Urothelium cell line (cell line): ENCODE measurements around the gene GALNT10.

ENCODE experiments used
- DNase-seq: peaks from one replicate; pipeline ENCODE4 v3.0.0; 2011; ENCODE audit warnings: low spot score, mixed read lengths
- FAIRE-seq: peaks from 2 replicates; lab custom pipeline; 2011; peaks lifted over from hg19 to GRCh38; lab: Jason Lieb, UNC

Gene GALNT10

DNA sequence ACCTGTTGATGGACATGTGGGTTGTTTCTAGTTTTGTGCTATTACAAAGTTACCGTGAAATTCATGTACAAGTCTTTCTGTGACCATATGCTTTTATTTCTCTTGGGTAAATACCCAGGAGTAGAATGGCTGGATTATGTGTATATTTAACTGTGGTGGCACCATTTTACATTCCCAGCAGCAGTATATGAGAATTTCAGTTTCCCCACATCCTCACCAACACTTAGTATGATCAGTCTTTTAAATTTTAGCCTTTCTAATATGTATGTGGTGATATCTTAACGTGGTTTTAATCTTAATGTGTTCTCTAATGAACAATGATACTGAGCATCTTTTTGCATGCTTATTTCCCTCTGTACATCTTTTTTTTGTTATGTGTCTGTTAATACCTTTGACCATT lies 36.6 kb downstream of the GALNT10 start:
- FAIRE-seq: no peak
- no peak for DNase-seq

DNA sequence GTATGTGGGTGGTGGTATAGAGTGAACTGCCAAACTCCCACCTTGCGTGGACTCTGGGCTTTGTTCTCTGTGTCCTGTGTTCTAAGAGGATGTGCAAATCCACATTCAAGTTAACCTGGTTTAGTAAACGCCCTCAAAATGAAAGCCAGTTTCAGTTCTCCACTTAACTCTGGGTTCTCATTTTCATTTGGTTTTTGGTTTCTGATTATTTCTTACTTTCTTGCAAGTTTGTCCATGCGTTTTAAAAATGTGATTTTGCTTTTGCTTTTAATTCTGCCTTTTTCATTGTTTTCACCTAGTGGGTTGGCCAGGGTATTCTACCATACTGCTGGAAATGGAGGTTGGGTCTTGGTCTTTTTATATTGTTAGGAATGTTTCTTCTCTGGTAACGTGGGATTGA lies 38.2 kb downstream of the GALNT10 start:
- DNase-seq (no peak), FAIRE-seq (no peak)

DNA sequence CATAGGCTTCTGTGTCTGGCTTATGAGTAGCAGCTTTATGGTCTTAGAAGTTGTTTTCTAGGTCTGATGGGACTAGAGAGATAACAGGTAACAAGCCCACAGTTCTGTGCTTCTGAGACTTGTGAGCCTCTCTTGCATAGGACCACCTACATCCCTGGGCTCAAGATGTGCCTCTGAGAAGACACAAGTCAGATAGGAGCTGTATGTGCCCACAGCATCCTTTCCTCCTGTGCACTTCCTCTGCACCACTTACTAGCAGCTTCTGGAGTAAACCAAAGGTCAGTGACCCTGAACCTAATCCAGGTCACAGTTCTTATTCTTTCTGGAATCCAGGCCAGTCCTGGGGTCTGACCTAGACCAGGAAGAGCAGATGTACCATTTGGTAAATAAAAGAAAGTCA lies 40.0 kb downstream of the GALNT10 start:
- no peak for FAIRE-seq
- no peak for DNase-seq

DNA sequence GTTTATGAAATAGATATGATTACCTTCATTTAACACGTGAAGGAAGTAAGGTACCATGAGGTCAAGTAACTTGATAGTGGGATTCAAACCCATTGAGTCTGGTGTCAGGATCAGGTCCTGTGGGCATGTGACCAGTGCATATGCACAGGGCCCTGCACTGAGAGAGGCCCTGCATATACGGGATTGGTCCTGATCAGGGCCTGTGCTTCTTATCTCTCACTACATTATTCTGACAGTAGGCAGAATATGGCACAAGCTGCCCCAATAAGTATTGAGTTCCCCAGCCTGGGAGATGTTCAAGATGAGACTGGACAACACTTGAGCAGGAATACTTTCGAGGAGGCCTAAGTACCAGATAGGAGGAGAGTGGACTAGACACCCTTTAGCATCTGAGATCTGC lies 44.0 kb downstream of the GALNT10 start:
- no peak for DNase-seq
- FAIRE-seq: no peak

DNA sequence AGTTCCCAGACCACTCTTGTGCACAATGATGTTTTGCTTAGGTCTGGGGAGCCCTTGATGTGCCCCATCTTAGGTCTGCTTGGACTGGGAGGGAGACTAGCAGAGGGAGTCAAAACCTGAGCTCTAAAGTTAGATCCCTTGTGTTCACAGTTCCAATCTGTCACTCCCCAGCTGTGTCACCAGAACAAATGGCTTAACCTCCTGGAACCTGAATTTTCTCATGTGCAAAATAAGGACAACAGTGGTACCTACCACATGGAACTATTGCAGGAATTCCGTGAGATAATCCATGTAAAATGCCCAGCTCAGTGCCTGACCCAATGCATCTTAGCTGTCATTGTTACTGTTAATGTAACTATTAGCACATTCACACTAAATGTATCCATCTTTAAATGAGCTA lies 45.5 kb downstream of the GALNT10 start:
- DNase-seq: no peak
- FAIRE-seq: no peak

- no peak for FAIRE-seq
- DNase-seq: no peak
Measured at GRCh38 chr5:154236536-154237375, 46.2 kb downstream of the GALNT10 start.

GRCh38 chr5:154237376-154237743 lies 46.8 kb downstream of the GALNT10 start:
- no peak for FAIRE-seq
- DNase-seq: no peak

DNA sequence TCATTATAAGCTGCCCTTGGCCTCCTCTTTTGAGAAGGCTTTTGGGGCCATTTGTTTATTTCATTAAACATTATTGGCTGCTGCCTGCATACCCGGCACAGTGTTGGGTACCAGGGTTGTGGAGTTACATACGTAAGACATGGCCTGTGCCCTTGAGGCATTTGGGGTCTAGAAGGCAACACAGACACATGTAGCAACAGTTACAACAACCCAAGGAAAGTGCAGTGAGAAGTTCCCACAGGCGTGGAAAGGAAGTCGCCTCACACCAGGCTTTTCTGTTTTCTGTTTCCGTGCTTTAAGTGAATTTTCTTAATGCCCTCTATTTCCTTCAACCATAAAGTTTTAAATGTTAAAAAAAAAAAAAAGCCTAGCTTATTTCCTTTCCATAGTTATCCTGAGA lies 47.4 kb downstream of the GALNT10 start:
- no peak for FAIRE-seq
- DNase-seq: no peak

DNA sequence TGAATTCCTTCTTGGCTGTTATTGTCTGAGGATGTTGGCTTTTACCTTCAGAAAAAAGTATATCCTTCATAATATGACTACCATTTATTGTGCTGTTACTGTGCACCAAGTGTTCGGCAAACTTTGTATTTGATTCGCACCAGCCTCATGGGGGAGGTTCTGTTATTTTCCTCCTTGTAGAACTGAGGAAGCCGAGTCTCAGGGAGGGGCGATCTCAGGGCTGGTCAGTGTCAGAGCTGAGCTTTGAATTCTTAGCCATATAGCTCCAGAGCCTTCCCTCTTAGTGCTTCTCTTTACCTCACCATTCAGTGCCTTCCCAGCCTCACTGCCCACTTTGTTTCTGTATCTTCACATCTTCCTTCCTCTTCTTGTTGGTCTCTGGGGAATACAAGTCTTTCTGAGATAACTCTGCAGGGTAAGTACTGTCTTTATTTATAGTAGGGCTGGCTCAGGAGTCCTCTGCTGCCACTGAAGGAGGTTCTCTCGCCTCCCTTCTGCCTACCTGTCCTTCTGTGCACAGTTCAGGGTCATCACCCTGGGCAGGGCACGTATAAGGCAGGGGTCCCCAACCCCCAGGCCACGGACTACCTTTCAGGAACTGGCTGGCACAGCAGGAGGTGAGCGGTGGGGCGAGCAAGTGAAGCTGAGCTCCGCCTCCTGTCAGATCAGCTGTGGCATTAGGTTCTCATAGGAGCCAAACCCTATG lies 48.4 kb downstream of the GALNT10 start:
- DNase-seq (no peak), FAIRE-seq (no peak)

- DNase-seq (no peak), FAIRE-seq (no peak)
Measured at GRCh38 chr5:154240595-154240994, 50.1 kb downstream of the GALNT10 start.

DNA sequence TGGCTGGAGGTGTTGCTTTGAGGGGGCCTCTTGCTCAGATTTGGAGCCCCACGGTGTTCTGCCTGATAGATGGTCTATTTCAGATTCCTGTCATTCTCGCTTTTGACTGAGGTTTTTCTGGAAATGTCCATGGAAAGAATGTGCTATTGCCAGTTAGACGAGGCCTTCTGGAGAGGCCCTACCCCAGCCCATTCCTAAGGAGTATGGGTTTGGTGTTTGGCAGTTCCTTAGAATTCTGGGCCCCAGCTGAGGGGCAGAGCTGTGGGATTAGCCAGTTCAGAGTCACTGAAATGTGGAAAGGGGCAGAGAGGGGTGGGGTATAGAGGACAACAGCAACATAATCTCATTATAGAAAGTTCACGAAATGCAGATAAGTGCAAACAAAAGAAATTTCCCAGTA lies 50.5 kb downstream of the GALNT10 start:
- DNase-seq (no peak), FAIRE-seq (no peak)

DNA sequence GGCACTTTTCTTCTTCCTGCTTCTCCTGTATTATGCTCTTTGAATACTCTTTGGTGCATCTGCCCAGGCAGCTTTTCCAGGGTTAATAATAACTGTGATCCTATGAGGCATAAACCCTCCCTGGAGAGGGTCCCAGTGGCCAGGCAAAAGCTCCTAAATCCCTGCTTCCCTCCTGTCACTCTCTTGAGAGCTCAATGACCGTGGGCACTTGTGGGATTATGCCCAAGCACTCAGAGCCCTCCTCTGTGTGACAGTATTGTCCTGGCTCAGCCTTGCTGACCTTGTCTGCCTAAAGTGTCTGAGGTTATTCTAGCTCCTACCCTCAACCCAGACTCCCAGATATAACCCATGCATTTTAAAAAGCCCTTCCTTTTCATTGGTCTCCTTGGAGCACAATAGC lies 51.9 kb downstream of the GALNT10 start:
- DNase-seq (no peak), FAIRE-seq (no peak)

GRCh38 chr5:154242964-154243376 lies 52.4 kb downstream of the GALNT10 start:
- FAIRE-seq (no peak), DNase-seq (no peak)

- FAIRE-seq (no peak), DNase-seq (no peak)
Measured at GRCh38 chr5:154243736-154244135, 53.2 kb downstream of the GALNT10 start.

- no peak for FAIRE-seq
Measured at GRCh38 chr5:154244476-154244875, 53.9 kb downstream of the GALNT10 start.

DNA sequence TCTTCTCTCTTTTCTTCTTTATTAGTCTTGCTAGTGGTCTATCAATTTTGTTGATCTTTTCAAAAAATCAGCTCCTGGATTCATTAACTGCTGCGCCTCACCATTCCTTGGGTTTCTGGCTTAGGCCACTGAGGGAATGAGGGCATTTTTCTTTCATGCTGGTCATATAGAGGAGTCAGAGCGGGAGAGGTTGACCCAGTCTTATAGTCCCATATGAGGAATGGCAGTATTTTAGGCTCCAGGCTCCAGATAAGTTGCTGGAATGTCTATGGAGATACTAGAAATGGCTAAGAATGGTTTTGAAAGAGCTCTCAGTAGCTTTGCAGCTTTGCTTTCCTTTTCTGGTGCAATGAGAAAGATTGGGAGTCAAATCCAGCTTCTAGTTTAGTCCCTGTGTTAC lies 58.2 kb downstream of the GALNT10 start:
- no peak for DNase-seq
- FAIRE-seq: no peak

More at GRCh38 chr5:154244476-154244875, 53.9 kb downstream of the GALNT10 start:
- DNase-seq: no peak

GRCh38 chr5:154249826-154250225 lies 59.3 kb downstream of the GALNT10 start:
- DNase-seq (no peak), FAIRE-seq (no peak)

GRCh38 chr5:154251529-154251928 lies 61.0 kb downstream of the GALNT10 start:
- FAIRE-seq (no peak), DNase-seq (no peak)

DNA sequence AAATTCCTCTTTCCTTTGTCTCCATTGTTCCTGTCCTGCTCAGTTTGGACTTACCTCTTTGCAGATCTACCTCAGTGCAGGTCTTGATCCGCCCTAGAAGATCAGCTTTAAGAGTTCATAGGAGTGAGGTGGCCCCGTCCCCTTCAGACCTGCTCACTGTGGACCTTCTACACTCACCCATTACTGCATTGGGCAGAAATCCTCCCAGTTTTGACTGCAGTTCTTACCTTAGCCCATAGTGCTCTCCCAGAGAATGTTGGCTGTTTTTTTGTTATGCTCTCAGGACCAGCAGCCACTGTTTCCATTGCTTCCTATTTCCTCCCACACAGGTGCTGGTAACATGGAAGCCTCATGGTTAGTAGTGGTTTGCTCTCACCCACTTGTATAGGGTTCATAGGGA lies 63.3 kb downstream of the GALNT10 start:
- FAIRE-seq (no peak), DNase-seq (no peak)

DNA sequence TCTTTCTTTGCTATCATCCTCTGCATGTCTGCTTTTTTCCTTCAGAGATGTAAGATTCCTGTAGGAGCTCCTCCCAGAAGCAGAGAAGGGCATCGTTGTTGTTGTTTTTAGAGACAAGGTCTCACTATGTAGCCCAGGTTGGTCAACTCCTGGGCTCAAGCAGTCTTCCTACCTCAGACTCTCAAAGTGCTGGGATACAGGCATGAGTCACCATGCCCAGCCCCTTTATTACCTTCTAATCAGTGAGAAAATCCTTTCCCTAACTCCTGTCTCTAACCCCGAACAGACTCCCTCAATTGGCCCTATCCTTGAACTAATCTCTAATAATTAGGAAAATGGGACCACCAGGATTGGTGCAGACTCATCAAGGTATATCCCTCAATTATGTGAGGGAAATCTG lies 64.4 kb downstream of the GALNT10 start:
- DNase-seq (no peak), FAIRE-seq (no peak)

DNA sequence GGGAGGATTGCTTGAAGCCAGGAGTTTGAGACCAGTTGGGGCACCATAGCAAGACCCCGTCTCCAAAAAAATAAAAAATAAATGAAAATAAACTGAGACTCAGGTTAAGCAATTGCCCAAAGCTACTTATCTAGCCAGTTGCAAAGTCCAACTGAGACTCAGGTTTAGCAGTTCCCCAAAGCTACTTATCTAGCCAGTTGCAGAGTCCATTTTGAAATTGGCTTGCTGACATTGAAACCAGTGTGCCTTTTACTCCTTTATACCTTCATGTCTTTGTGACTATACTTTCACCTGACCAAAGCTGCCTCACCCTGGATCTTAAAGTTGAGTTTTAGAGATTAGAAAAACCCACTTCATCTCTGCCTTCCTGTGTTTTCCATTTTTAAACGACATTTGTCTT lies 66.5 kb downstream of the GALNT10 start:
- FAIRE-seq (no peak), DNase-seq (no peak)

DNA sequence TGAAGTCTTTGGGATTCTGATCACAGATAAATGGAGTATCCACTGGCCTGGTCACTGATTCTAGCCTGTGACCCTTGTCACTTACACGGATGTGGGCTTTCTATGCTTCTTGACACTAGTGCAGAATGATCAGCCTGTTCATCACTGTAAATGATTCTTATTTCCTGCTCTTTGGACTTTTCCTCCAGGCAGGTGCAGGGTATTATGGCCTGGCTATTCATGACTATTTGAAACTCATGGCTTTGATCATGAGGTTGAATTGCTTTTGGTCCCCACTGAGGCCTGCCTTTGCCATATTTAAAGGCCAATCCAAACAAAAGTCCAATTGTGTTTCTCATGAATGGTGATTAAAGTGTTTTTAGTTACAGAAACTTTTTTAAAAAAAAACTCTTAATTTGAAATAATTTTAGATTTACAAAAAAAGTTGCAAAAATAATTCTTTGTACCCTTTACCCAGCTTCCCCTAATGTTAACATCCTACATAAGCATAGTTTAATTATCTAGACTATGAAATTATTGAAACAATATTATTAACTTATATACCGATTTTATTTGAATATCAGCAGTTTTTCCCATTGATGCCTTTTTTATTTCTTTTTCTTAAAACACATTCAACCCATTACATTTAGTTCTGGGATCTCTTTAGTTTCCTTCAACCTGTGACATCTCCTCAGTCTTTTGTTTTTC lies 68.1 kb downstream of the GALNT10 start:
- DNase-seq: no peak
- FAIRE-seq: no peak
